ENCODE results near the gene DEPP1.

GRCh38 chr10:44976352-44977198 is 2.0 kb downstream of the DEPP1 start:
- TF ChIP-seq GATA2 (IDR thresholded peaks at IDR 0.05; ENCODE audit: low read depth, low read length) = no peak
- TF ChIP-seq GATA3 (IDR thresholded peaks at IDR 0.05; ENCODE audit: low read depth, low read length) = no peak
